PC-9 (cell line): Measurements from ENCODE around the gene ALMS1.

Source experiments
- EZH2 ChIP-seq: fragments of 200-600 bp; sonication (generic); IDR thresholded peaks from 2 replicates; pipeline ENCODE4 v1.8.0; 2017; ENCODE audit warnings: antibody characterized with exemption, low read depth
- TF ChIP-seq, protein P1 (sequence below): fragments of 200-600 bp; sonication (generic); conservative IDR thresholded peaks from 2 replicates; pipeline ENCODE4 v1.6.1; 2017; ENCODE audit warnings: mixed run types, antibody characterized with exemption, mild to moderate bottlenecking, moderate library complexity

DNA sequence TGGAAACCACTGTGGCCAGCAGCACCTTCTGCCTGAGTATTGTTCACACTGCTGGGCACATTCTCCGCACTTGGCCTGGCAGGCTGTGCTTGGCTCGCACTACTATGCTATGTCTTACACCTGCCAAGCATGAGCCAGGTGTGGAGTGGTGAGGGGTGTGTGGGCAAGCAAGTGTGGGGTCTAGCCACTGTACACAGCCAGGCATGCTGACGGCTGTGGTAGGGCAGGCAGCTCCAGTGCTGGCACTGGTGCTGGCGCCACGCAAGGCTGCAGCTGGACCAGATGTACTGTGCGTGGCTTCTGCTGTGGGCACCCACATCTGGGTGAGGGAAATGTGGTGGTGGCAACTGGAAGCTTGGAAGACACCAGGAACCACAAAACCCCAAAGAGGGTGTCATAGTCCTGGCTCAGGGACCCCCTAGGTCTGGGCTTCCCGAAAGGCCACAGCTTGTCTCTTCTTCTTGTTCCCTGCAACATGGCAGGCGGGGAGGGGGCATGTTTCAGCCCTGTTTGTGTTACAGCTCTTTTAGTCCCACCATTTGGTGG, 101.5 kb downstream of the ALMS1 start:
- TF ChIP-seq, protein P1, sequence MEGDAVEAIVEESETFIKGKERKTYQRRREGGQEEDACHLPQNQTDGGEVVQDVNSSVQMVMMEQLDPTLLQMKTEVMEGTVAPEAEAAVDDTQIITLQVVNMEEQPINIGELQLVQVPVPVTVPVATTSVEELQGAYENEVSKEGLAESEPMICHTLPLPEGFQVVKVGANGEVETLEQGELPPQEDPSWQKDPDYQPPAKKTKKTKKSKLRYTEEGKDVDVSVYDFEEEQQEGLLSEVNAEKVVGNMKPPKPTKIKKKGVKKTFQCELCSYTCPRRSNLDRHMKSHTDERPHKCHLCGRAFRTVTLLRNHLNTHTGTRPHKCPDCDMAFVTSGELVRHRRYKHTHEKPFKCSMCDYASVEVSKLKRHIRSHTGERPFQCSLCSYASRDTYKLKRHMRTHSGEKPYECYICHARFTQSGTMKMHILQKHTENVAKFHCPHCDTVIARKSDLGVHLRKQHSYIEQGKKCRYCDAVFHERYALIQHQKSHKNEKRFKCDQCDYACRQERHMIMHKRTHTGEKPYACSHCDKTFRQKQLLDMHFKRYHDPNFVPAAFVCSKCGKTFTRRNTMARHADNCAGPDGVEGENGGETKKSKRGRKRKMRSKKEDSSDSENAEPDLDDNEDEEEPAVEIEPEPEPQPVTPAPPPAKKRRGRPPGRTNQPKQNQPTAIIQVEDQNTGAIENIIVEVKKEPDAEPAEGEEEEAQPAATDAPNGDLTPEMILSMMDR = no peak
- TF ChIP-seq EZH2 = no peak
